H54 (cell line): ENCODE results near the gene KRT32.

Experiments
- DNase-seq: peaks from one replicate; pipeline ENCODE4 v3.0.0; 2011; ENCODE audit warnings: low spot score, mixed read lengths; ENCODE audit not compliant: insufficient read length
- FAIRE-seq: peaks from 3 replicates; lab custom pipeline; 2011; peaks lifted over from hg19 to GRCh38; lab: Jason Lieb, UNC
- POLR2A ChIP-seq: IDR thresholded peaks from 2 replicates; pipeline ENCODE4 v1.6.1; 2011; ENCODE audit warnings: low read depth, mild to moderate bottlenecking, low read length

The KRT32 gene

DNA sequence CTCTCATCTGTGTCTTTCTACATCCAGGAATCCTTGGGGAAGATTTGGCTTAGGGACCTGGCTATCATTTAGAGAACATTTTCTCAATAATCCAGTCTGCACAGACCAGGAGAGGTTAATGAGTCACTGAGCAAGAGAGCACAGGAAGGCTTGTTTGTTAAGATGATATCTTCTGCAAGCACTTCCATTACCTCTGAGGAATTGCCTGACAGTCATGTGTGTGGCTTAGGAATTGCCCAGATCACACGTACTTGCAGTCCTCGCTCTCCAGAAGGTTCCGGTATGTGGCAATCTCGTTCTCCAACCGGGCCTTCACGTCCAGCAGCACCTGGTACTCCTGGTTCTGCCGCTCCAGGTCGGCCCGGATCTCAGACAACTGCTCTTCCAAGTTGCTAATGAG is 46.1 kb downstream of the KRT32 start:
- no peak for FAIRE-seq
- TF ChIP-seq POLR2A = no peak
- DNase-seq = no peak

DNA sequence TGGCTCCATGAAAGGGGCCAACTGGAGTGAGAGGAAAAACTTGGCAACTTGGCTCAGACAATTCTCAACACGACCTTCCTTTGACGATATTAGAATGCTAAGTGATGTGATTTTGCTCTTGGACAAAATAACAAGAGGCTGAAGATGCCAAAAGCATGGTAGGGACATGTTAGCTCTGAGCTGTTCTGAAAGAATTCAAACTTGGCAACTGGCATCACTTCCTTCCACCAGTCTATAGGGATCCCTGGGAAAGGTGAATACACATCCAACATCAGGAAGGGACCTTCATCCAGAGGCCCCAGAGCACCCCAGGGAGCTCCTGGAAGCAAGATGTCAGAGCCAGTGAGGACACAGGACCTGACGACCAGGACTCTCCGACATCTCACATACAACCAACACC is 47.1 kb downstream of the KRT32 start:
- no peak for DNase-seq
- no peak for FAIRE-seq
- no peak for TF ChIP-seq POLR2A

DNA sequence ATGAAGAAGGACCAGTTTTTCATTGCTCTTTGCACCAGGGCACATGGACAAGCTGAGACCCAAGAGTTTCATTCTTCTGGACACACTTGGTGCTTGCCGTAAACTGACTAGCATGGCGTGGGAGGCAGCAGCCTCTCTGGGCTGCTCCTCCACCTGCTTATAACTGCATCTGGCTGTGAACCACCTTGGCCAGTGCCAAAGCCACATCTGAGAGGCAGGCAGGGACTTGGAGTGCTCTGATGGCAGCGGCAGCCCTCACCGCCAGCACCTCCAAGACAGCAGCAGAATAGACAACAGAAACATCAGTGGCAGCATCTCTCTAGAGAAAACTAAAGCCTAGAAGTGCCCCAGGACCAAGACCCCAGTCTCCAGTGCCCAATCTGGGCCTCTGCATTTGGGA is 47.5 kb downstream of the KRT32 start:
- FAIRE-seq (no peak), DNase-seq (no peak)
- TF ChIP-seq POLR2A = no peak

DNA sequence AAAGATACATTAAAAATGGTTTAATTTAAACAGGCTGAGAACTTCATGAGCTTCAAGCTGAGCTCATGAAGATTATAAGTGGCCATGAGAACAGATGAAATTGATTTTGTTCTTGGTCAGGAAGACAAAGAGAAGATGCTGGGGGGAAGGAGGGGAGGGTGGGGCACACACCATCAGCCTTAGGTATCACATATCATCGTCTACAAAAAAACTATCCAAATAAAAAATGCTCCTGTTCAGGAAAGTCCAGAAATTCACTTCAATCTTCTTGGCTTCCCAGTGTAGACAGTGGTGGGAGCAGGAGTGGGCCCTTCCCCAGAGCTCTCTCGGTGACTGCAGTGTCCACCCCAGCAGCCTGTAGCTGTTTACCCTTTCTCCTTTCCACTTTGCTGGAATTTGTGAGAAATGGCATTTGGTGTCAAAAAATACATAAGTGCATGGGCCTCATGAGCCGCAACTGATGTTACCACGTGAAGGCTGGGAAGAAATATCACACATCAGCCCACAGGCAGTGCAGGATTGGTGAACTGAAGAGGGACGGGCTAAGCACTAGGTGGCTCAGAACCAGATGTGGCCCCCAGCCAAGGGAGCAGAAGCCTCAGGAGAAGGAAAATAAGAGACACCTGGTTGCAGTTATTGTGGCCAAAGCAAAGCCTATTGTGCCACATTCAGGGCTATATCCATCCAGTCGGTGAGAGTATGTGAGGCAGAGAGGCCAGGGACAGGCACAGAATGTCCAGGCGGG is 48.9 kb downstream of the KRT32 start:
- TF ChIP-seq POLR2A = no peak
- FAIRE-seq = no peak

DNA sequence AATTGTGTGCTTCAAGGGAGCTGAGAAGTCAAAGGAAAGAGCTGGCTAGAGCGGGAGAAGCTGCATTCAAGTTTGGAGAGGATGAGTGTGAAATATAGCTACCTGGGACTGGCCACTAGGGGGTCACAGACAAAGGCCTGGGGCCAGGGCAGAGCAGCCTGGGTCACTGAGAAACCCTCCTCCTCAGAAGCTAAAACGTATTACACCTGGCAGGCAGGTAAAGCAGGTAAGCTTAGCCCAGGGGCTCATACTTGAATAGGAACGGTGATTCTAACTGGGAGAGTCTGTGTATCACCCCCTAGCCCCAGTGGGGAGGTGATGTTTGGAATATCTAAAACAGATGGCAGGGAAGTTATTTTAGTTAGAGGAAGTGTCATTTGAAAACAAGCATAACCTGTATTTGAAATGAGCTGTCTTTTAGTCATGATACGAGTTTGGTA is 49.6 kb downstream of the KRT32 start:
- TF ChIP-seq POLR2A = no peak
- DNase-seq (no peak), FAIRE-seq (no peak)

More for the DNA sequence above, 48.9 kb downstream of the KRT32 start:
- DNase-seq = no peak

DNA sequence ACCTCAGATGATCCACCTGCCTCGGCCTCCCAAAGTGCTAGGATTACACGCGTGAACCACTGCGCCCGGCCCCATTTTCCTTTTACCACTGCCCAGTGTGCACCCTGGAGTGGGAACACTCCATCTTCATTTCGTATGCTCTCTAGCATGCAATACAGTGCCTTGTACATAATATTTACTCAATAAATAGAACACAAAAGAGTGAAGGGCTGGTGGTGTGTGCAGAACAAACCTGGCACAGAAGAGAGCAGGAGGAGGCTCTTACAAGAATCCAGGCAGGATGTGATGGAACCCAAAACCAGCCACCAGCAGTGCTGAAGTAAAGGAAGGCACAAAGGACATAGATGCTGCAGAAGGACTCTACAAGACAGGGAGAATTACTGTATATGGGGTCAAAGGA is 50.1 kb downstream of the KRT32 start:
- TF ChIP-seq POLR2A = no peak
- DNase-seq (no peak), FAIRE-seq (no peak)

DNA sequence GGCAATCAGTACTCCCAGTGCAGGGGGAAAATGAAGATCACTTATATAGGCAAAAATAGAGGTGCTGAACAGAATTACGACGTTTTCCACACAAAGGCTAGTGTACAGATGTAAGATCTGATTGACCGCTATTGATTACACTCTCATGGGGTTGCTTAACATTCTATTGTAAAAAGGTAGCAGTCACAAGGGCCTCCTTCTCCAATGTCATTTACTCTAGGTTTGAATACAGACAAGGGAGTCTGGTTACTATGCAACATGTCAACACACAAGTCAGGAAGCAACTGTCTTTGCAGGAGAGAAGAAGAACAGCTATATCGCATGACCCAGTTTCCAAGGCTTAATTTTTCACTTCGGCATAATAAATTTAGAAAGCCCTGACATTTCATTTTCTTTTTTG is 50.7 kb downstream of the KRT32 start:
- DNase-seq = no peak
- FAIRE-seq = no peak
- no peak for TF ChIP-seq POLR2A

DNA sequence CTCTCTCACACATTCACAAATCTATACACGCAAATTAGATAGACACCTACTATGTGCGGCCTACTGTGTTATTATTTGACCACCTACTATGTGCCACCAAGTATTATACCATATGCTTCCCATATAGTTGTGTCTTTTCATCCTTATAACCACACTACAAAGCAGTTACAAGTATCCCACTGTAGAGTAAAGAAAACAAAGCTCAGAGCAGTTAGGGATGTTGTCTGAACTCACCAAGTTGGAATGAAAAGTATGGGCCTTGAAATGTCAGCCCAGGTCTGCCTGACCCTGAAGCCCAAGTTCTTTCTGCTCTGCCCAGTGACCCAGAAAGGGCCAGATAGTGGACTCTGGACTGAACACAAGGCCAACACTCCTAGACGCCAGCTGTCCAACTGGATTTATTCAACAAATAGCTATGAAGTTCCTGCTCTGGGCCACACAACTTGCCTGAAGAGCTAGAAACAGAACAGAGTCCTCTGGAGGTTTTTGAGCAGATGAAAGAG is 51.3 kb downstream of the KRT32 start:
- no peak for FAIRE-seq
- DNase-seq = no peak
- no peak for TF ChIP-seq POLR2A

DNA sequence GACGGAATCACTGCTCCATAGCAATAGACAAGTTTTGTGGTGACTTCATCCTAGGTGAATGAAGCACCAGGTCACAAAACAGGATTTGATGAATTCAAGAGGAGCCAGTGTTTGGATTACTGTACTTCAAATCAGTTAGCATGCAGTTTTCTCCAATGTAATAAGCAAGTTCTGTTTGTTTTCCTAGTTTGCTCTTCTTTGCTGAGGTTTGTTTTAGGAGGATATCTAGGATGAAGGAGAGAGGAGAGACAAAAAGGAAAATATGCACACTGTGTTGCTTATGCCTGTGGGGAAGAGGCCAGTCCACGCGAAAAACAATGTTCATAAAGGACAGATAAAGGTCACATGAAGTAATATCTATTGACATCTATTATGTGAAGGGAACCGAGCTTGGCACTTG is 51.8 kb downstream of the KRT32 start:
- DNase-seq (no peak), FAIRE-seq (no peak)
- no peak for TF ChIP-seq POLR2A

DNA sequence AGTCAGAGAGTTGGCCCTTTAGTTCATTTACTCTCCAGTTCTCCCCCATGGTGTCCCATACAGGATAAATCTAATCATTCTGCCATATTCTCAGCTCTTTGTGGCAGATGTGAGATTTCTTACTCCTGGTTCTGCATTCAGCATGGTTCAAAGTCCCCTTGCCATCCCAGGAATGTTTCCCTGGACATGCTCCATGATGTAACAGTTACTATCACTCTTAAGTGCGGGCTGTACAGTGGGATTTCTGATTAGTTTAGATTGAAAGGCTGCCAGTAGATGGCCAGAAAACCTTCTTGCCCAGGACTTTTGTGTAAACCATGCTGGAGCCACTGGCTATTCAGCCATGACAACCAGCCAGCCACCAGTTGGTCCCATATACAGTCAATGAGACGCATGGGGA is 53.2 kb downstream of the KRT32 start:
- no peak for TF ChIP-seq POLR2A
- no peak for FAIRE-seq
- no peak for DNase-seq

DNA sequence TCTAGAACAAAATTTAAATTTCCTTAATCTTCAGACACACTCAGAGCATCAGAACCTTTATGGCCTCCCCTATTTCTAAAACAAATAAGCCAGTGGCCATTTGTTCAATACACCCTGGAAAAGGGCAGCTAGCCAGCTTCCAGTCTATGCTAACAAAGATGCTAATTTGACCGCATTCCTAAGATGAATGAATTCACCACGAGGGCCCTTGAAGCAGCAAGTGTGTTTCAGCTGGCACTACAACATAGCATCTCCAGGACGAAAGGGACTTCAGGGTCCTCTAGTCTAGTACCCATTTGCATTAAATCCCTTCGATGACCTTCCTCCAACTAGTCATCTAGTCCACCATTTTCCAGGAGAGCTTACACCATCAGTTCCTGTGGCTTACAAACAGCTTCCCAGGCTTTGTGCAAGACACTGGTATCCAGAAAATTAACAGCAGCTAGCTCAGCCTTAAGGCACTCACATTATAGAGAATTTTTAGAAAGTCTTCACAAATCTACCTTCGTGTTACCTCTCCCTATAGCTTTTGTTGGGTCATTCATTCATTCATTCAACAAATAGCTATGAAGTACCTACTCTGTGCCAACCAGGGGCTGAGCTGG is 53.7 kb downstream of the KRT32 start:
- no peak for FAIRE-seq
- no peak for DNase-seq
- no peak for TF ChIP-seq POLR2A

DNA sequence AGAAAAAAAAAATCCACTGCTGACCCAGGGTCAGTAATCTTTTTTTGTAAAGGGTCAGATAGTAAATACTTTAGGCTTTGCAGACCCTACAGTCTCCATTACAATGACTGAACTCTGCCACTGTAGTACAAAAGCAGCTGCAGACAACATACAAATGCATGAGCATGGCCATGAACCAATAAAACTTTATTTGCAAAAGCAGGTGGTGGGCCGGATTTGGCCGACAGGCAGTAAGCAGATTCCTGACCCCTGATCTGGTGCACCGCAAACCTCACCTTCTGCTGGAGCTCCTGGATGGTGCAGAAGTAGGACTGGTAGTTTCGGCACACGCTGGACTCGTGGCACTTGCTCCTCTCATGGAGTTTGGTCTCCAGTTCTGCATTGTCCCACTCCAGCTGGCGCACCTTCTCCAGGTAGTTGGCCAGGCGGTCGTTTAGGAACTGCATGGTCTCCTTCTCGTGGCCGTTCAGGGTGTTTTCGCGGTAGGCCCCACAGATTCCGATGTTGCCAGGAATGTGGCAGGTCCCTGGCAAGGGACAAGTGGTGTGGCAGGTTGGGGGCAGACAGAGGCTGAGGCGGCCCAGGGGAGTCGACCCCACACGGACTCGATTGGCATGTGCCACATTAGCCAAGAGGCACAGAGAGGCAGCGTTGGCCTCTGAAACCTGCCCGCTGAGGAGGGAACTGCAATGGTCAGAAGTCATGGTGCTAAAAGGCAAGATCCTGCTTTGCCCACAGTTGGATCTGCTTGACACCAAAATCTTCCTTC is 55.9 kb downstream of the KRT32 start:
- no peak for FAIRE-seq
- no peak for TF ChIP-seq POLR2A
- DNase-seq = no peak
